Liver (tissue), 9 donors: ENCODE results near the gene XYLT1. TPM values are rescaled to one million over a fixed set of nuclear protein-coding genes. Genes with fewer than 3 reads are reported as not detected.

Experiments used
- DNase-seq: peaks from one replicate; pipeline ENCODE4 v3.0.0-alpha.2; 2017; ENCODE audit warnings: low spot score
- H3K27ac ChIP-seq, 2 donors: one replicate each; pipeline ENCODE4 v1.7.0; 2013; ENCODE audit warnings: inconsistent platforms in 2 of 2, low read length in 2 of 2, control low read depth in 1 of 2, low read depth in 1 of 2, mild to moderate bottlenecking in 1 of 2
- H3K27me3 ChIP-seq, 4 donors: one replicate each; pipeline versions ENCODE4 v1.6.1 to v1.7.0; 2013; ENCODE audit warnings: low read length in 3 of 4, inconsistent platforms in 1 of 4, mild to moderate bottlenecking in 1 of 4, moderate library complexity in 1 of 4; ENCODE audit not compliant: control insufficient read depth in 4 of 4, insufficient read depth in 4 of 4
- H3K36me3 ChIP-seq, 4 donors: one replicate each; pipeline versions ENCODE4 v1.6.1 to v1.7.0; 2013; ENCODE audit warnings: low read length in 3 of 4, mild to moderate bottlenecking in 3 of 4, low read depth in 1 of 4, moderate library complexity in 1 of 4; ENCODE audit not compliant: control insufficient read depth in 4 of 4, insufficient read depth in 3 of 4
- H3K4me1 ChIP-seq, 4 donors: one replicate each; pipeline versions ENCODE4 v1.6.1 to v1.7.0; 2013; ENCODE audit warnings: low read length in 3 of 4, mild to moderate bottlenecking in 3 of 4, moderate library complexity in 1 of 4; ENCODE audit not compliant: control insufficient read depth in 4 of 4, insufficient read depth in 4 of 4
- H3K4me3 ChIP-seq, 3 donors: one replicate each; pipeline versions ENCODE4 v1.6.1 to v1.7.0; 2013; ENCODE audit warnings: low read length in 3 of 3, control low read depth in 1 of 3, low read depth in 1 of 3, mild to moderate bottlenecking in 1 of 3
- H3K9ac ChIP-seq, 2 donors: one replicate each; pipeline ENCODE4 v1.7.0; 2013; ENCODE audit warnings: low read length in 2 of 2, mild to moderate bottlenecking in 2 of 2, moderate library complexity in 2 of 2, control low read depth in 1 of 2, low read depth in 1 of 2
- H3K9me3 ChIP-seq, 4 donors: one replicate each; pipeline versions ENCODE4 v1.6.1 to v1.7.0; 2013; ENCODE audit warnings: low read length in 3 of 4; ENCODE audit not compliant: control insufficient read depth in 4 of 4
- ATF3 ChIP-seq: IDR thresholded peaks from 2 replicates; pipeline ENCODE4 v1.6.1; 2016; ENCODE audit warnings: antibody characterized with exemption
- CTCF ChIP-seq: fragments of 150-350 bp; IDR thresholded peaks from 2 replicates; pipeline ENCODE4 v1.5.1; 2017; ENCODE audit warnings: improper control_type of control experiment, low read depth, low read length; ENCODE audit not compliant: missing input control
- EGR1 ChIP-seq, 2 donors: IDR thresholded peaks; 2 replicates each; pipeline ENCODE4 v1.6.1; 2016 to 2018; ENCODE audit warnings: antibody characterized with exemption in 2 of 2, low read depth in 2 of 2
- FOXA1 ChIP-seq: IDR thresholded peaks from 2 replicates; pipeline ENCODE4 v1.6.1; 2016; ENCODE audit warnings: antibody characterized with exemption
- FOXA2 ChIP-seq: IDR thresholded peaks from 2 replicates; pipeline ENCODE4 v1.6.1; 2016; ENCODE audit warnings: antibody characterized with exemption
- GABPA ChIP-seq, 2 donors: IDR thresholded peaks in 1 of 2; conservative IDR thresholded peaks in 1 of 2; 2 replicates each; pipeline ENCODE4 v1.6.1; 2016; ENCODE audit warnings: antibody characterized with exemption in 2 of 2, mild to moderate bottlenecking in 1 of 2, moderate library complexity in 1 of 2
- HNF4A ChIP-seq, 2 donors: conservative IDR thresholded peaks; 2 replicates each; pipeline ENCODE4 v1.6.1; 2016; ENCODE audit warnings: antibody characterized with exemption in 2 of 2, mild to moderate bottlenecking in 2 of 2
- HNF4G ChIP-seq: IDR thresholded peaks from 2 replicates; pipeline ENCODE4 v1.6.1; 2016; ENCODE audit warnings: antibody characterized with exemption
- JUND ChIP-seq, 2 donors: IDR thresholded peaks; 2 replicates each; pipeline ENCODE4 v1.6.1; 2016; ENCODE audit warnings: antibody characterized with exemption in 2 of 2
- MAX ChIP-seq: IDR thresholded peaks from 2 replicates; pipeline ENCODE4 v1.6.1; 2016; ENCODE audit warnings: antibody characterized with exemption
- NR2F2 ChIP-seq: IDR thresholded peaks from 2 replicates; pipeline ENCODE4 v1.6.1; 2016; ENCODE audit warnings: antibody characterized with exemption
- RAD21 ChIP-seq, 2 donors: IDR thresholded peaks; 2 replicates each; pipeline ENCODE4 v1.6.1; 2016; ENCODE audit warnings: antibody characterized with exemption in 2 of 2, mild to moderate bottlenecking in 2 of 2
- REST ChIP-seq: IDR thresholded peaks from 2 replicates; pipeline ENCODE4 v1.6.1; 2016; ENCODE audit warnings: antibody characterized with exemption, mild to moderate bottlenecking
- RXRA ChIP-seq, 2 donors: IDR thresholded peaks; 2 replicates each; pipeline ENCODE4 v1.6.1; 2017 to 2018; ENCODE audit warnings: antibody characterized with exemption in 2 of 2, mild to moderate bottlenecking in 1 of 2
- SP1 ChIP-seq: IDR thresholded peaks from 2 replicates; pipeline ENCODE4 v1.6.1; 2018; ENCODE audit warnings: antibody characterized with exemption, mild to moderate bottlenecking
- TAF1 ChIP-seq: conservative IDR thresholded peaks from 2 replicates; pipeline ENCODE4 v1.6.1; 2016; ENCODE audit warnings: antibody characterized with exemption, mild to moderate bottlenecking
- YY1 ChIP-seq: IDR thresholded peaks from 2 replicates; pipeline ENCODE4 v1.6.1; 2016; ENCODE audit warnings: antibody characterized with exemption, mild to moderate bottlenecking
- ZBTB33 ChIP-seq: IDR thresholded peaks from 2 replicates; pipeline ENCODE4 v1.6.1; 2016; ENCODE audit warnings: antibody characterized with exemption
- WGBS: extraction: QIAGEN DNeasy Blood & Tissue Kit; methylation state at CpG from one replicate; pipeline ENCODE4 v1.1.7; 2013; 5-methylcytosine and 5-hydroxymethylcytosine counted together
- polyA plus RNA-seq, 2 donors: library from polyadenylated mRNA; stranded (reverse) in 1 of 2; unstranded in 1 of 2; fragments of 200-250 nt in 1 of 2; fragments of >200 nt in 1 of 2; fragmentation: Nextera tagmentation in 1 of 2; extraction: Ambion mirVana in 1 of 2; gene quantifications; one replicate each; pipeline versions ENCODE4 v1.2.1 to v1.2.3, GENCODE V29; 2013 to 2015
- total RNA-seq, 2 donors: library from RNA; depleted of rRNA; stranded (reverse); fragments of >200 nt; gene quantifications; one replicate each; pipeline ENCODE4 v1.2.3, GENCODE V29; 2014
- donor health status: healthy.
- donor health status: healthy.
- donor health status: healthy.
- donor health status: healthy.
- donor health status: healthy.

Gene XYLT1
- total and polyA plus RNA-seq, 4 donors: 0.25 to 2.3 (median 0.53) TPM

GRCh38 chr16:17488506-17488905, 17.7 kb upstream of the XYLT1 start:
- H3K36me3 ChIP-seq: no peaks in the 10 kb centered on the region
- DNase-seq: no peak
- no peak for TF ChIP-seq RAD21 (IDR thresholded peaks at IDR 0.05)
- TF ChIP-seq REST: no peak
- TF ChIP-seq SP1: no peak
- no peak for TF ChIP-seq GABPA (IDR thresholded peaks at IDR 0.05 in 1 of 2, conservative IDR thresholded peaks at IDR 0.05 in 1 of 2)
- no peak for TF ChIP-seq TAF1
- no peak for TF ChIP-seq ZBTB33
- TF ChIP-seq FOXA2: no peak
- no peak for TF ChIP-seq HNF4A (conservative IDR thresholded peaks at IDR 0.05)
- TF ChIP-seq FOXA1: no peak
- TF ChIP-seq ATF3: no peak
- no peak for TF ChIP-seq YY1
- no peak for TF ChIP-seq HNF4G
- no peak for TF ChIP-seq JUND (IDR thresholded peaks at IDR 0.05)
- no peak for TF ChIP-seq NR2F2
- no peak for TF ChIP-seq RXRA (IDR thresholded peaks at IDR 0.05)
- no peak for TF ChIP-seq MAX
- TF ChIP-seq CTCF: no peak
- peaks cover 0 to 2% (median 0%) of the 10 kb centered on the region in 4 donors for H3K27me3 ChIP-seq
- no peak overlapping the region for H3K27ac ChIP-seq
- no peak overlapping the region for H3K4me3 ChIP-seq
- H3K9ac ChIP-seq: no peak overlapping the region
- no peaks in the 10 kb centered on the region for H3K4me1 ChIP-seq
- H3K9me3 ChIP-seq: peaks cover 0 to 2% (median 0%) of the 10 kb centered on the region in 4 donors
- WGBS: 97% methylated on average over 2 of the region's 2 CpGs

- Histone ChIP-seq H3K36me3 (no peaks in the 10 kb centered on the region), H3K9ac (no peak overlapping the region), H3K4me1 (no peaks in the 10 kb centered on the region), H3K27me3 (peaks cover 0 to 9% (median 3%) of the 10 kb centered on the region in 4 donors), H3K27ac (no peak overlapping the region), H3K4me3 (no peak overlapping the region), H3K9me3 (peaks cover 0 to 1% (median 0%) of the 10 kb centered on the region in 4 donors)
- no peak for DNase-seq
- 85% methylated on average over 3 of the region's 3 CpGs for WGBS
- TF ChIP-seq ZBTB33 (no peak), REST (no peak), GABPA (IDR thresholded peaks at IDR 0.05 in 1 of 2, conservative IDR thresholded peaks at IDR 0.05 in 1 of 2) (no peak), EGR1 (IDR thresholded peaks at IDR 0.05; ENCODE audit: low read depth in 2 of 2) (no peak), ATF3 (no peak), HNF4A (conservative IDR thresholded peaks at IDR 0.05) (no peak), FOXA1 (no peak), YY1 (no peak), TAF1 (no peak), FOXA2 (no peak), RAD21 (IDR thresholded peaks at IDR 0.05) (no peak)
These were observed 12.6 kb upstream of the XYLT1 start for GRCh38 chr16:17483351-17483750.
